Small intestine (tissue), 7 donors: ENCODE measurements around the gene LRRC75A. TPM values are rescaled to one million over a fixed set of nuclear protein-coding genes. Genes with fewer than 3 reads are reported as not detected.
"Not testable (repeated sequence)": the region's sequence is repeated elsewhere in the genome, so short reads cannot be mapped to it uniquely, and the experiment has no call there.

Experiments
- DNase-seq, 2 donors: peaks; one replicate each; pipeline versions ENCODE4 v3.0.0 to v3.0.0-alpha.2; 2013
- FAIRE-seq: peaks from 2 replicates; lab custom pipeline; 2012; peaks lifted over from hg19 to GRCh38; lab: Jason Lieb, UNC
- H3K27ac ChIP-seq, 3 donors: one replicate each; pipeline ENCODE4 v1.5.1; 2013; ENCODE audit warnings: low read length in 2 of 3, mild to moderate bottlenecking in 2 of 3, control low read depth in 1 of 3, inconsistent platforms in 1 of 3, low read depth in 1 of 3, moderate library complexity in 1 of 3
- H3K27me3 ChIP-seq, 3 donors: one replicate each; pipeline ENCODE4 v1.6.1; 2013; ENCODE audit warnings: low read length in 3 of 3, inconsistent platforms in 1 of 3; ENCODE audit not compliant: control insufficient read depth in 3 of 3, insufficient read depth in 3 of 3
- H3K36me3 ChIP-seq, 3 donors: one replicate each; pipeline ENCODE4 v1.6.1; 2013; ENCODE audit warnings: low read length in 3 of 3, inconsistent platforms in 1 of 3, low read depth in 1 of 3, mild to moderate bottlenecking in 1 of 3, moderate library complexity in 1 of 3; ENCODE audit not compliant: control insufficient read depth in 3 of 3, insufficient read depth in 2 of 3
- H3K4me1 ChIP-seq, 3 donors: one replicate each; pipeline ENCODE4 v1.6.1; 2013; ENCODE audit warnings: low read length in 2 of 3, inconsistent platforms in 1 of 3, low read depth in 1 of 3, mild to moderate bottlenecking in 1 of 3, moderate library complexity in 1 of 3; ENCODE audit not compliant: control insufficient read depth in 3 of 3, insufficient read depth in 2 of 3
- H3K4me3 ChIP-seq, 3 donors: one replicate each; pipeline ENCODE4 v1.5.1; 2013; ENCODE audit warnings: low read length in 3 of 3, control low read depth in 1 of 3, inconsistent platforms in 1 of 3, low read depth in 1 of 3, mild to moderate bottlenecking in 1 of 3, moderate library complexity in 1 of 3
- H3K9me3 ChIP-seq, 2 donors: one replicate each; pipeline ENCODE4 v1.6.1; 2013; ENCODE audit warnings: low read depth in 1 of 2, low read length in 1 of 2; ENCODE audit not compliant: control insufficient read depth in 2 of 2, insufficient read depth in 1 of 2
- WGBS, 3 donors: extraction: QIAGEN DNeasy Blood & Tissue Kit; methylation state at CpG; one replicate each; pipeline ENCODE4 v1.1.7; 2013; 5-methylcytosine and 5-hydroxymethylcytosine counted together
- polyA plus RNA-seq, 4 donors: library from polyadenylated mRNA; stranded (reverse) in 3 of 4; unstranded in 1 of 4; fragments of 200-250 nt in 3 of 4; fragments of 120-200 nt in 1 of 4; gene quantifications; one replicate each; pipeline versions ENCODE4 v1.2.1 to v1.2.3, GENCODE V29; 2013
- donor health status: healthy with polysubstance abuse.
- donor health status: control.
- donor health status: control.
- donor health status: Bipolar disorder and iron deficiency.
- donor health status: healthy.

The LRRC75A gene
- polyA plus RNA-seq, 4 donors = 30.5 to 130 (median 64.3) TPM

DNA sequence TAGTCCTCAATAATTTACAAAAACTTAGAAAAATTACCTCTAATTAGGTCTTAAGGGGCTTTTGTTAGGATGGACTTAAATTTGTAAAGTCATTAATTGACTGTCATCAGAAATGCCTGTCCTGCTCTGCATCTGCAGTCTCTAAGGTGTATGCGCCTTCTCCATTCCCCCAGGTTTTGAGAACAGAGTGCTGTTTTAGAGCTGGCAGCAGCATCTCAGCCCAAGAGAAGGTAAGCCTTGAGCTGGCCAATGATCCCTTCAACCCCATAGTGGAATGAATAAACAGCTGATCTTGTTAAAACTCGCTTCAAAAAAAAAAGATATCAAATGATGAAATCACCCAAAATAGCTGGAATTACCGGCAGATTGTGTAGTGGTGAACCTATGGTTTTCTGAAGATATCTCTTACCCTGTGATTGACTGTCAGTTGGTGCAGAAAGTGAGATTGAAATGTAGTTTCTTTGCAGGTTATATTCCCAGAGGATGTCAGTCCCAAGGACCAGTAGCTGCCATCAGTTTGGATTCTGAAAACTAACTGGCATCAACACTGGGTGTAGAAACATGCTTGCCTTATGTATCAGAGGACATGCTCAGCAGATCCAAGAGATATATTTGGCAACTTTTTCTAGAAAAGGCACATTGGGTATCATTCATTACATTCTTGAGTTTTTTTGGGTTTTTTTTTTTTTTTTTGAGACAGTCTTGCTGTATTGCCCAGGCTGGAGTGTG is 50.9 kb downstream of the LRRC75A start:
- Histone ChIP-seq H3K27me3 (no peaks in the 10 kb centered on the region), H3K4me3 (peak overlapping the region in 1 of 3 donors; percentile 76), H3K27ac (peak overlapping the region in 1 of 3 donors; percentile 0), H3K9me3 (no peaks in the 10 kb centered on the region), H3K4me1 (peaks cover 0 to 28% (median 1%) of the 10 kb centered on the region in 3 donors), H3K36me3 (peaks cover 9 to 52% (median 16%) of the 10 kb centered on the region in 3 donors)
- WGBS, 3 donors = 49 to 54% (median 49%) methylated on average over 3 of the region's 3 CpGs
- FAIRE-seq (no peak), DNase-seq (no peak)

DNA sequence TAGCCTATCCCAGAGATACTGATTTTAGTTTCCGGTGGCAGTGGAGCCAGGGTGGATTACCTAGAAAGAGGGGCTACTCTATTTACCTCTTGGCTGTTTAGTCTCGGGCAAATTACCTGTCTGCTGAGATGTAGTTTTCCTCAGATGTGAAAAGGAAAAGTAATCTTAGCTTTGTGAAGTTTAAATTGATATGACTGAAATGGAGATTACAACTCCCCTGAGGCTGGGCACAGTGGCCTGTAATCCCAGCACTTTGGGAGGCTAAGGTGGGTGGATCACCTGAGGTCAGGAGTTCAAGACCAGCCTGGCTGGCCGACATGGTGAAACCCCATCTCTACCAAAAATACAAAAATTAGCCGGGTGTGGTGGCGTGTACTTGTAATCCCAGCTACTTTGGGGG is 51.6 kb downstream of the LRRC75A start:
- H3K4me3 ChIP-seq = peak overlapping the region; percentile 76 to 90 (median 85)
- WGBS, 3 donors = 15 to 43% (median 22%) methylated on average over 5 of the region's 5 CpGs
- H3K4me1 ChIP-seq = peaks cover 0 to 21% (median 1%) of the 10 kb centered on the region in 3 donors
- H3K9me3 ChIP-seq, H3K27me3 ChIP-seq, DNase-seq, FAIRE-seq: not testable (repeated sequence)
- H3K27ac ChIP-seq = peak overlapping the region; percentile 81 to 96 (median 85)
- H3K36me3 ChIP-seq = peaks cover 9 to 45% (median 16%) of the 10 kb centered on the region in 3 donors

DNA sequence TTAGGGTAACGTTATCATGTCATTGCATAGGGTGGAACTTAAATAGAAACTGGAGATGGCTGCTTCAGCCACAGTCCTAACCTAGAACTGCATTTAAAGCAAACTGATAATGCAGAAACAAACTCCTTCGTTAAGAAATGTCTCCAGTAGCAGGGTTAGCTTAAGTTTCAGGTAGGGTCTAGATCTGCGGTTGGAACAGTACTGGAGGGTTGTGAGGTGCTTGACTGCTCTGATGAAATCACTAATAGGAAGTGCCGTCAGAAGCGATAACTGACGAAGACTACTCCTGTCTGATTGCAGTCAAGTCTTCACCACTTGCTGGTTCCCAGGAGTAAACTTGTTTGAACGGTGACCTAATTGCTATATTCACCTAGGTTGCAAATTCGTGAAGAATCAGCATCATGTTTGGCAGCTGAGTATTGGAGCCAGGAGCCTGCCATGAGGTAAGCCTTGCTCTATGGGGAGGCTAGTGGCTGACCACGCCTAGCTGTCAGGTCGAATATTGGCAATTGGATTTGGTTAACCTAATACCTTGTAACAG is 52.1 kb downstream of the LRRC75A start:
- Histone ChIP-seq H3K27me3 (no peaks in the 10 kb centered on the region), H3K27ac (peak overlapping the region; percentile 81 to 96 (median 85)), H3K9me3 (no peaks in the 10 kb centered on the region), H3K4me1 (peaks cover 0 to 19% (median 1%) of the 10 kb centered on the region in 3 donors), H3K36me3 (peaks cover 9 to 43% (median 16%) of the 10 kb centered on the region in 3 donors), H3K4me3 (peak overlapping the region; percentile 76 to 90 (median 85))
- no peak for FAIRE-seq
- DNase-seq = peak; percentile 55 to 62
- WGBS, 3 donors = 1 to 8% (median 3%) methylated on average over 10 of the region's 10 CpGs

DNA sequence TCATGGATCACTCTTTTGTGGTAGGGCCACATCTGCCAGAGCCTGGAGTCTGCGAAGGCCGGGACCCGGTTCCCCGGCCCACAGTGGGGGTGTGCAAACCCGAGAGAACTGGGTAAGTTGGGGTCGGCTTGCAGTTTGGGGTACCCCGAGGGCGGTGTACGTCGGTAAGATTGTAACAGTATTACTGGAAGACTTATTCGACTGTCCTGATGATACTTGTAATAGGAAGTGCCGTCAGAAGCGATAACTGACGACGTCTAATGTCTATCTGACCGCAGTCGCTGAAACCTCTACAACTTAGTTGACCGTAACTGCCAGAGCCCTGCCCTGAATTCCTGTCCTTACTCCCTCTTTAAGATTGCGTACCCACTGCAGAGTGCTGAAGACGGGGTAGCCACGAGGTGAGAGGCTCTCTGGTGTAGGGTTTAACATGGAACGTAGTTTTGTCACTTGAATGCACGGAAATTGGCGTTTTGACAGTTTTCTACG is 52.6 kb downstream of the LRRC75A start:
- Histone ChIP-seq H3K27me3 (no peaks in the 10 kb centered on the region), H3K27ac (peak overlapping the region; percentile 81 to 96 (median 85)), H3K4me3 (peak overlapping the region; percentile 76 to 90 (median 85)), H3K9me3 (no peaks in the 10 kb centered on the region), H3K36me3 (peaks cover 9 to 39% (median 16%) of the 10 kb centered on the region in 3 donors), H3K4me1 (peaks cover 0 to 17% (median 1%) of the 10 kb centered on the region in 3 donors)
- FAIRE-seq = no peak
- WGBS, 3 donors = 0% methylated on average over 25 of the region's 25 CpGs
- peak; percentile 56 to 57 for DNase-seq

DNA sequence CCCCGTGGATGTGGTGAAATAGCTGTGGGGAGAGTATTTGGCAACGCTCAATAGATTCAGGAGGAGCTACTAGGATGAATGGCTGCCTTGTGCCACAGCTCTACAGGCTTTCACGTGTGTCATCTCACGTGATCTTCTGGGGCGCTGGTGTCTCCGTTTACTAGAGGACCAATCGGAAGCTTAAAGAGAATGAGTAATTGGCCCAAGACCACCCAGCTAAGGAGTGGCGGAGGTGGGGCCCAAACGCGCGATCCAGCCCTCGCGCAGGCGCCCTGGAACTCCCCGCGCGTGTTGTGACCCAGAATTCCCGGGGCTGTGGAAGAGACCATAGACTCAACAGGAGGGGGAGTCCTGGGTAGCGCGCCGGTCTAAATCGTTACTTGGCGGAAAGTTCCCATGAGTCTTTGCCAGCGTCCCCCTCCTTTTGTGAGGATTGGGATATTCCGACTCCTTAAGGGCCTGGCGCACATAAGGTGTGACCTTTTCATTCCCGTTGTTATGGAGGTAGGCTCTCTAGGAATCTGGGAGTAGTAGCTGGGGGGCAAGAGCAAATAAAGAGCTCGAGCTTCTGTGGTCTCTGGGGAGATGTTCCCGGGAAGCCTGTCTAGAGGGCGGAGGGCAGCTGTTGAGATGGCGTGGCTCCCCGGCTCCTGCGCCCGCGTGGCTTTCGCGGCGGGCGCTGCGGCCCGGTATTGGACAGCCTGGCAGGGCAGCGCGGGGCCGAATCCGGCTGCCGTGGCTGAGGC is 53.3 kb downstream of the LRRC75A start:
- peak overlapping the region; percentile 81 to 96 (median 85) for H3K27ac ChIP-seq
- FAIRE-seq (peak; percentile 39), DNase-seq (peak; percentile 99)
- peak overlapping the region; percentile 76 to 90 (median 85) for H3K4me3 ChIP-seq
- H3K36me3 ChIP-seq = peaks cover 9 to 33% (median 15%) of the 10 kb centered on the region in 3 donors
- peaks cover 0 to 14% (median 1%) of the 10 kb centered on the region in 3 donors for H3K4me1 ChIP-seq
- no peaks in the 10 kb centered on the region for H3K9me3 ChIP-seq
- no peaks in the 10 kb centered on the region for H3K27me3 ChIP-seq
- 0% methylated on average over 43 to 46 of the region's 46 CpGs for WGBS, 3 donors

DNA sequence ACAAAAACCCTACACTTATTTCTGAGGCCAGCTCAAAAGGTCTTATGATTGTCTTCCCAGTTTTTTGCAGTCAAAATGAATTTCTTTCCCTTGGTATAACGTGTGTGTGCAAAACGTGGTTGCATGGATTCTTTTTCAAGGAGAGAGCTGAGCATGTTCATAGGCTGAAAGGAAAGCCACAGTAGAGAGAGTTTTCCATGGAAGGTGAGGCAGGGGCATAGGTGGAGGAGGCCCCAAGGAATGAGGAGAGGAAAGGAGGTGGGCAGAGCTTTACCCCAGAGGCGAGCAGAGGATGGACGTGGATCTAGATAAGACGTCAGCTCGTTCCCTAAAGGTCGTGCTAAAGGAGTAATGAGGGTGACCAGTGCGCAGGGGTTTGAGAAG is 53.8 kb downstream of the LRRC75A start:
- H3K9me3 ChIP-seq = no peaks in the 10 kb centered on the region
- no peak for DNase-seq
- peaks cover 9 to 27% (median 9%) of the 10 kb centered on the region in 3 donors for H3K36me3 ChIP-seq
- no peak for FAIRE-seq
- H3K27ac ChIP-seq = peak overlapping the region; percentile 56 to 96 (median 85)
- peak overlapping the region in 2 of 3 donors; percentile 12 to 76 for H3K4me3 ChIP-seq
- no peaks in the 10 kb centered on the region for H3K27me3 ChIP-seq
- H3K4me1 ChIP-seq = peaks cover 0 to 14% (median 1%) of the 10 kb centered on the region in 3 donors
- 11 to 17% (median 14%) methylated on average over 8 of the region's 8 CpGs for WGBS, 3 donors

DNA sequence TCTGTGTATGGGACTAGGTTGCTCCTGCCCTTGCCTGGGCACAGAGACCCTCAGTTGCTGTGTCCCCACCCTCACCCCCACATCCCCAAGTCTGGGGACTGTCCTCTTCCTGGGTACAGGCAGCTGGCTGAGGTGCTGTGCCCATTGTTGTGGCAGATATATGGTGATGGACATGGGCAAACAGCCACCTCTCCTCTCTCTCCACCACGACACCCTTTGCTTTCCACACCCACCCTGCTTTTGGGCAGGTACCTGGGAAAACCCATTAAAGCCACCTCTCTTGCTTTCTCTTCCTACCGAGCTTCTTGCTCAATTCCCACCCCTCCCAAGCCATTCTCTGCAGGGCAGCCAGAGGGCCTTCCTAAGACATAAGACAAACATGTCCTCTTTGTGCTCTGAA is 54.9 kb downstream of the LRRC75A start:
- peaks cover 3 to 17% (median 5%) of the 10 kb centered on the region in 3 donors for H3K36me3 ChIP-seq
- DNase-seq (no peak), FAIRE-seq (no peak)
- no peaks in the 10 kb centered on the region for H3K27me3 ChIP-seq
- no peaks in the 10 kb centered on the region for H3K9me3 ChIP-seq
- H3K4me1 ChIP-seq = peaks cover 0 to 14% (median 1%) of the 10 kb centered on the region in 3 donors
- H3K4me3 ChIP-seq = no peak overlapping the region
- 55 to 64% (median 59%) methylated on average over 2 of the region's 2 CpGs for WGBS, 3 donors
- no peak overlapping the region for H3K27ac ChIP-seq
